Endothelial cell of umbilical vein (primary cell): ENCODE results near the gene MKKS.

ENCODE experiments used
- EZH2 ChIP-seq: IDR thresholded peaks from 2 replicates; pipeline ENCODE4 v1.6.1; 2012; ENCODE audit warnings: borderline replicate concordance, low read depth, mild to moderate bottlenecking, moderate library complexity, low read length, inconsistent platforms; ENCODE audit not compliant: severe bottlenecking
- FOS ChIP-seq: IDR thresholded peaks from 2 replicates; pipeline ENCODE4 v1.6.1; 2011; ENCODE audit warnings: mild to moderate bottlenecking, low read length, moderate library complexity, borderline replicate concordance; ENCODE audit not compliant: insufficient read depth
- GATA2 ChIP-seq: IDR thresholded peaks from 2 replicates; pipeline ENCODE4 v1.7.0; 2011; ENCODE audit warnings: low read depth, mild to moderate bottlenecking, moderate library complexity, mixed read lengths, low read length; ENCODE audit not compliant: insufficient read length, insufficient read depth
- JUN ChIP-seq: IDR thresholded peaks from 2 replicates; pipeline ENCODE4 v1.6.1; 2011; ENCODE audit warnings: borderline replicate concordance, low read depth; ENCODE audit not compliant: insufficient read length, insufficient read depth
- MYC ChIP-seq: IDR thresholded peaks from one replicate; pipeline ENCODE4 v1.6.1; 2011; ENCODE audit warnings: mild to moderate bottlenecking, low read depth, low read length
- POLR2A ChIP-seq: IDR thresholded peaks from 2 replicates; pipeline ENCODE4 v1.6.1; 2012; ENCODE audit warnings: low read depth, mild to moderate bottlenecking, control low read depth, low read length
- POLR2AphosphoS5 ChIP-seq: IDR thresholded peaks from 2 replicates; pipeline ENCODE4 v1.6.1; 2012; ENCODE audit warnings: low read depth, mild to moderate bottlenecking, control low read depth, low read length, moderate library complexity; ENCODE audit not compliant: insufficient read depth
- TF ChIP-seq, protein P1 (sequence below), 2 donors: IDR thresholded peaks; 1 replicate in 1 of 2; 2 replicates in 1 of 2; pipeline ENCODE4 v1.5.1; 2011; ENCODE audit warnings: low read length in 2 of 2, mild to moderate bottlenecking in 2 of 2, moderate library complexity in 2 of 2, control low read depth in 1 of 2, inconsistent platforms in 1 of 2, low read depth in 1 of 2; ENCODE audit not compliant: insufficient read depth in 1 of 2; ENCODE audit errors: extremely low read depth in 1 of 2
- TF ChIP-seq, protein P2 (sequence below): IDR thresholded peaks from 2 replicates; pipeline ENCODE4 v1.6.1; 2011; ENCODE audit not compliant: insufficient read depth, insufficient read length

DNA sequence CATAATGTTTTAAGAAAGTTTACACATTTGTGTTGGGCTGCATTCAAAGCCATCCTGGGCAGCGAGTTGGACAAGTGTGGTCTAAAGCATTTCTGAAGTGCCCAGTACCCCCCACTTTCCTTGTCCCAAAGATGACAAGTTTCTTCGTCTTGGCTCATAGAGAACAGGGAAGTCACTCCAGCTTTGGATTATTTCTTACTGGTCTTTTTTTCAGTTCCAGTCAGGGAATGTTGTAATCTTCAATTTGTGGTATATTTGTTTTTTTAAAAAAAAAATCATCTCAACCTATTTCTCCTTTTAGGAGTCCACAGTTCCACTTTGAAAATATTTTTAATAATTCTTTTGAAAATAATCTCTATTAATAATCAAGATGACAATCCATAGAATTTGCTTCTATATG, 35.0 kb upstream of the MKKS start:
- TF ChIP-seq, protein P1, sequence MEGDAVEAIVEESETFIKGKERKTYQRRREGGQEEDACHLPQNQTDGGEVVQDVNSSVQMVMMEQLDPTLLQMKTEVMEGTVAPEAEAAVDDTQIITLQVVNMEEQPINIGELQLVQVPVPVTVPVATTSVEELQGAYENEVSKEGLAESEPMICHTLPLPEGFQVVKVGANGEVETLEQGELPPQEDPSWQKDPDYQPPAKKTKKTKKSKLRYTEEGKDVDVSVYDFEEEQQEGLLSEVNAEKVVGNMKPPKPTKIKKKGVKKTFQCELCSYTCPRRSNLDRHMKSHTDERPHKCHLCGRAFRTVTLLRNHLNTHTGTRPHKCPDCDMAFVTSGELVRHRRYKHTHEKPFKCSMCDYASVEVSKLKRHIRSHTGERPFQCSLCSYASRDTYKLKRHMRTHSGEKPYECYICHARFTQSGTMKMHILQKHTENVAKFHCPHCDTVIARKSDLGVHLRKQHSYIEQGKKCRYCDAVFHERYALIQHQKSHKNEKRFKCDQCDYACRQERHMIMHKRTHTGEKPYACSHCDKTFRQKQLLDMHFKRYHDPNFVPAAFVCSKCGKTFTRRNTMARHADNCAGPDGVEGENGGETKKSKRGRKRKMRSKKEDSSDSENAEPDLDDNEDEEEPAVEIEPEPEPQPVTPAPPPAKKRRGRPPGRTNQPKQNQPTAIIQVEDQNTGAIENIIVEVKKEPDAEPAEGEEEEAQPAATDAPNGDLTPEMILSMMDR (IDR thresholded peaks at IDR 0.05; ENCODE audit: extremely low read depth in 1 of 2, insufficient read depth in 1 of 2, low read depth in 1 of 2, low read length in 2 of 2) = no peak
- no peak for TF ChIP-seq GATA2
- no peak for TF ChIP-seq POLR2AphosphoS5
- no peak for TF ChIP-seq POLR2A
- no peak for TF ChIP-seq EZH2
- no peak for TF ChIP-seq JUN
- TF ChIP-seq, protein P2, sequence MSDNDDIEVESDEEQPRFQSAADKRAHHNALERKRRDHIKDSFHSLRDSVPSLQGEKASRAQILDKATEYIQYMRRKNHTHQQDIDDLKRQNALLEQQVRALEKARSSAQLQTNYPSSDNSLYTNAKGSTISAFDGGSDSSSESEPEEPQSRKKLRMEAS = no peak
- TF ChIP-seq MYC = no peak
- no peak for TF ChIP-seq FOS
